HCT116 (cell line): ENCODE measurements around the gene OTULIN. TPM values are rescaled to one million over a fixed set of nuclear protein-coding genes. Genes with fewer than 3 reads are reported as not detected.

ENCODE experiments used
- ATAC-seq: fragments of 200-7000 bp; cut with Tn5 transposase; 2 replicates; pipeline ENCODE4 v1.9.1; 2020; ENCODE audit warnings: mild to moderate bottlenecking, moderate library complexity
- BruUV-seq: library from RNA; stranded (reverse); fragments of 400-500 nt; replicated peaks from 2 replicates; lab custom pipeline; 2021; lab: Mats Ljungman, UMichigan
- CTCF ChIA-PET: fragments of 300-600 bp; sonication (Branson Sonifier 250); formaldehyde crosslinking; loops from one replicate; lab custom pipeline; 2021; ENCODE audit warnings: antibody characterized with exemption; lab: Charles Lee
- POLR2A ChIA-PET: fragments of 300-600, 350-600 bp; sonication (Branson Sonifier 250); formaldehyde crosslinking; loops from one replicate; lab custom pipeline; 2021; ENCODE audit warnings: antibody characterized with exemption; lab: Charles Lee
- RAD21 ChIA-PET, 2 experiments: fragments of 300-600 bp; sonication (Branson Sonifier 250); formaldehyde crosslinking; loops; one replicate each; lab custom pipeline; 2023; ENCODE audit warnings: low total read pairs in 2 of 2; ENCODE audit not compliant: uncharacterized antibody in 2 of 2, unreplicated experiment in 2 of 2, low non-redundant PET in 1 of 2; lab: Charles Lee
- DNase-seq: peaks from one replicate; pipeline ENCODE4 v3.0.0-alpha.2; 2010; ENCODE audit warnings: low read depth, low spot score
- H2AFZ ChIP-seq: fragments of 200-600 bp; shearing (Covaris generic), sonication (generic); 2 replicates; pipeline ENCODE4 v1.6.1; 2017; ENCODE audit warnings: low read depth, mixed run types, mixed read lengths, antibody characterized with exemption, low read length; ENCODE audit not compliant: poor library complexity, severe bottlenecking
- H3K27ac ChIP-seq: 2 replicates; pipeline ENCODE4 v1.5.1; 2012; ENCODE audit warnings: low read depth, low read length
- H3K27me3 ChIP-seq: fragments of 200-600 bp; sonication (generic); 2 replicates; pipeline ENCODE4 v1.6.1; 2016; ENCODE audit warnings: mixed run types, low read length, mixed read lengths; ENCODE audit not compliant: insufficient read depth
- H3K36me3 ChIP-seq, 2 experiments: fragments of 200-500 bp in 1 of 2; fragments of 200-600 bp in 1 of 2; sonication (Bioruptor generic) in 1 of 2; sonication (generic) in 1 of 2; 2 replicates each; pipeline versions ENCODE4 v1.5.1 to v1.6.1; 2014 to 2016; ENCODE audit warnings: low read length in 2 of 2, inconsistent platforms in 1 of 2, mixed read lengths in 1 of 2, mixed run types in 1 of 2; ENCODE audit not compliant: insufficient read depth in 2 of 2, control insufficient read depth in 1 of 2
- H3K4me1 ChIP-seq, 2 experiments: fragments of 200-600 bp in 1 of 2; sonication (generic) in 1 of 2; 2 replicates each; pipeline versions ENCODE4 v1.5.1 to v1.6.1; 2012 to 2017; ENCODE audit warnings: low read length in 2 of 2, inconsistent platforms in 1 of 2, mild to moderate bottlenecking in 1 of 2, mixed read lengths in 1 of 2, mixed run types in 1 of 2, moderate library complexity in 1 of 2; ENCODE audit not compliant: insufficient read depth in 2 of 2, control insufficient read depth in 1 of 2
- H3K4me2 ChIP-seq: fragments of 200-600 bp; sonication (generic); 2 replicates; pipeline ENCODE4 v1.6.1; 2017; ENCODE audit warnings: mixed run types, low read length, mixed read lengths
- H3K4me3 ChIP-seq, 2 experiments: fragments of 200-600 bp in 1 of 2; sonication (generic) in 1 of 2; replicated peaks in 1 of 2; 2 replicates each; pipeline ENCODE4 v1.5.1; 2011 to 2016; ENCODE audit warnings: low read length in 2 of 2, control low read depth in 1 of 2, low read depth in 1 of 2, mild to moderate bottlenecking in 1 of 2, mixed read lengths in 1 of 2, mixed run types in 1 of 2
- H3K79me2 ChIP-seq: fragments of 200-600 bp; sonication (generic); 2 replicates; pipeline ENCODE4 v1.6.1; 2017; ENCODE audit warnings: mild to moderate bottlenecking, mixed run types, low read length, moderate library complexity, mixed read lengths; ENCODE audit not compliant: insufficient read depth
- H3K9ac ChIP-seq: fragments of 200-600 bp; sonication (generic); 2 replicates; pipeline ENCODE4 v1.6.1; 2016; ENCODE audit warnings: low read length, mixed read lengths
- H3K9me2 ChIP-seq: fragments of 200-600 bp; sonication (generic), shearing (Covaris generic); 2 replicates; pipeline ENCODE4 v1.6.1; 2017; ENCODE audit warnings: mixed run types, mild to moderate bottlenecking, moderate library complexity; ENCODE audit not compliant: insufficient read depth
- H3K9me3 ChIP-seq, 2 experiments: fragments of 200-500 bp in 1 of 2; fragments of 200-600 bp in 1 of 2; sonication (Bioruptor generic) in 1 of 2; sonication (generic) in 1 of 2; 2 replicates each; pipeline ENCODE4 v1.6.1; 2014 to 2017; ENCODE audit warnings: low read length in 2 of 2, mixed read lengths in 2 of 2, inconsistent platforms in 1 of 2, low read depth in 1 of 2, mild to moderate bottlenecking in 1 of 2, mixed run types in 1 of 2, moderate library complexity in 1 of 2; ENCODE audit not compliant: control insufficient read depth in 1 of 2, insufficient read depth in 1 of 2
- H4K20me1 ChIP-seq: fragments of 200-600 bp; sonication (generic), shearing (Covaris generic); 2 replicates; pipeline ENCODE4 v1.6.1; 2017; ENCODE audit warnings: mixed run types, mild to moderate bottlenecking, moderate library complexity; ENCODE audit not compliant: insufficient read depth
- CBX3 ChIP-seq: IDR thresholded peaks from 2 replicates; pipeline ENCODE4 v1.6.1; 2012; ENCODE audit warnings: low read depth
- CEBPB ChIP-seq: IDR thresholded peaks from 2 replicates; pipeline ENCODE4 v1.6.1; 2012; ENCODE audit warnings: low read depth
- CTCF ChIP-seq, 3 experiments: fragments of 200-600 bp in 1 of 3; sonication (generic) in 1 of 3; IDR thresholded peaks in 2 of 3; conservative IDR thresholded peaks in 1 of 3; 2 replicates each; pipeline ENCODE4 v1.5.1; 2012 to 2017; ENCODE audit warnings: low read depth in 2 of 3, low read length in 2 of 3, antibody characterized with exemption in 1 of 3, borderline replicate concordance in 1 of 3, control low read depth in 1 of 3, mild to moderate bottlenecking in 1 of 3, mixed read lengths in 1 of 3, mixed run types in 1 of 3, moderate library complexity in 1 of 3; ENCODE audit not compliant: insufficient read depth in 1 of 3
- EGR1 ChIP-seq: IDR thresholded peaks from 2 replicates; pipeline ENCODE4 v1.6.1; 2012; ENCODE audit warnings: low read depth
- EZH2 ChIP-seq: fragments of 200-600 bp; sonication (generic); IDR thresholded peaks from 2 replicates; pipeline ENCODE4 v1.6.1; 2017; ENCODE audit warnings: antibody characterized with exemption, mixed run types
- JUND ChIP-seq: IDR thresholded peaks from 2 replicates; pipeline ENCODE4 v1.6.1; 2012
- POLR2AphosphoS5 ChIP-seq: IDR thresholded peaks from 2 replicates; pipeline ENCODE4 v1.6.1; 2011; ENCODE audit warnings: mild to moderate bottlenecking, low read depth, low read length, moderate library complexity
- REST ChIP-seq: IDR thresholded peaks from 2 replicates; pipeline ENCODE4 v1.6.1; 2012; ENCODE audit warnings: low read depth
- TCF7L2 ChIP-seq: IDR thresholded peaks from 2 replicates; pipeline ENCODE4 v1.7.0; 2011; ENCODE audit warnings: borderline replicate concordance, inconsistent platforms; ENCODE audit not compliant: insufficient read depth, insufficient read length; ENCODE audit errors: extremely low read depth
- ZFX ChIP-seq: fragments of 450-650 bp; IDR thresholded peaks from 2 replicates; pipeline ENCODE4 v1.6.1; 2017
- intact Hi-C: fragments of 100-400 bp; cut with micrococcal nuclease; formaldehyde crosslinking; loops from 2 replicates; pipeline ENCODE4 v1.10.0; 2022
- total RNA-seq: library from RNA; stranded (reverse); gene quantifications from one replicate; pipeline ENCODE4 v1.2.1, GENCODE V29; 2021; ENCODE audit not compliant: unreplicated experiment

Gene OTULIN
- total RNA-seq, 1 experiment from 2014 or later: 25.7 TPM

GRCh38 chr5:14748180-14748900, 83.8 kb downstream of the OTULIN start:
- Histone ChIP-seq H3K9ac (no peak overlapping the region), H3K4me1 (no peaks in the 10 kb centered on the region), H2AFZ (no peak overlapping the region), H4K20me1 (no peaks in the 10 kb centered on the region), H3K27ac (no peak overlapping the region), H3K9me2 (no peaks in the 10 kb centered on the region), H3K4me2 (no peak overlapping the region), H3K79me2 (no peaks in the 10 kb centered on the region), H3K36me3 (no peaks in the 10 kb centered on the region; a peak in 1 of 4 replicates)
- no peak for ATAC-seq
- DNase-seq: no peak
- ChIA-PET CTCF (no interaction called here), RAD21 (no interaction called here), POLR2A (no interaction called here)
- TF ChIP-seq POLR2AphosphoS5: no peak
- TF ChIP-seq TCF7L2: no peak
- no peak for TF ChIP-seq JUND
- no peak for TF ChIP-seq EGR1
- no peak for TF ChIP-seq CBX3
- TF ChIP-seq CTCF (IDR thresholded peaks at IDR 0.05 in 2 of 3, conservative IDR thresholded peaks at IDR 0.05 in 1 of 3; ENCODE audit: borderline replicate concordance in 1 of 3, insufficient read depth in 1 of 3, low read depth in 2 of 3, low read length in 2 of 3): no peak
- TF ChIP-seq CEBPB: no peak
- TF ChIP-seq ZFX: no peak
- TF ChIP-seq EZH2: no peak
- no peak for TF ChIP-seq REST
- TF ChIP-seq, all 23 proteins: peak for 0
- H3K9me3 ChIP-seq: no peaks in the 10 kb centered on the region
- intact Hi-C loops: no loop called here
- H3K4me3 ChIP-seq: no peak overlapping the region
- no peaks in the 10 kb centered on the region for H3K27me3 ChIP-seq
- no TSS peak for BruUV-seq

Other genes starting within 250 kb of the OTULIN start
- gene OTULINL, start 82.9 kb upstream of the OTULIN start, total RNA-seq: 8.8 TPM
- gene ANKH, start 207.1 kb downstream of the OTULIN start, total RNA-seq: 65.2 TPM